ENCODE measurements around the gene GLCCI1. TPM values are rescaled to one million over a fixed set of nuclear protein-coding genes. Genes with fewer than 3 reads are reported as not detected.

The GLCCI1 gene
- total and polyA plus RNA-seq, 10 of the 15 experiments (the other 5 are each of a cell fraction or from before 2014, with no cell fraction given): 12.6 to 92.0 (median 27.6) TPM

DNA sequence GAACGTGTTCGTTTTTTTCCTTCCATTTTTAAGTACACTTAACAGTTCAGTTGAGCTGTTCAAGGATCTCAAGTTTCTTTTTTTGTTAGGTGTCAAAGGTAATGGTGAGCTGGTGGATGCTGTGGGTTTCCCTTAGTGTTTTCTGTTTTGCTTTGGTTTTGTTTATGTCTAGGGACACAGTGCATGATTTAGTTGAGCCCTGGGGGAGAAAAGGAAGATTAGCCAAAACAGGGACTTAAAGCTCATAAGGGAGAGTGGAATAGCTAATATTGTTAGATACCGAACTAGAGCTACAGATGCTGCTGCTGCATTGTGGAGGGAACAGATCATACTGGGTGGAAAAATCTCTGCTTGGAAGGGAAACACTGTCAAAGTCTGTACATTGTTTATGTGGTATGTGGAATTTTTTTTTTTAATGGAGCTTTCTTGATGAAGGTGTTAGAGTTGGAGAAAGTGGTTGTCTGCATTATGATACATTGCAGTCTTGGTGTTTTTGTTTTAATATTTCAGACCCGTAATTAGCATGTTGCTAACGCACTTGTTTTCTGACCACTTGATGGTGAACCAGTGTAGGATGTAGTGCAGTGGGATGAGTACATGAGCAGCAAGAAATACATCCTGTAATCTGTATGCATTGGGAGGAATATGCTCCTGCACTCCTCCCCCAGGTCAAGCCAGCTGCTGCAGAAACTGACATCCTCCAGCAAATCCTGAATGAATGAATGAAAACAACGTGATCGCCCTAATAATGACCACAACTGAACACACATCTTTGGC is 2.1 kb downstream of the GLCCI1 start (continued):
- TF ChIP-seq, protein P1, sequence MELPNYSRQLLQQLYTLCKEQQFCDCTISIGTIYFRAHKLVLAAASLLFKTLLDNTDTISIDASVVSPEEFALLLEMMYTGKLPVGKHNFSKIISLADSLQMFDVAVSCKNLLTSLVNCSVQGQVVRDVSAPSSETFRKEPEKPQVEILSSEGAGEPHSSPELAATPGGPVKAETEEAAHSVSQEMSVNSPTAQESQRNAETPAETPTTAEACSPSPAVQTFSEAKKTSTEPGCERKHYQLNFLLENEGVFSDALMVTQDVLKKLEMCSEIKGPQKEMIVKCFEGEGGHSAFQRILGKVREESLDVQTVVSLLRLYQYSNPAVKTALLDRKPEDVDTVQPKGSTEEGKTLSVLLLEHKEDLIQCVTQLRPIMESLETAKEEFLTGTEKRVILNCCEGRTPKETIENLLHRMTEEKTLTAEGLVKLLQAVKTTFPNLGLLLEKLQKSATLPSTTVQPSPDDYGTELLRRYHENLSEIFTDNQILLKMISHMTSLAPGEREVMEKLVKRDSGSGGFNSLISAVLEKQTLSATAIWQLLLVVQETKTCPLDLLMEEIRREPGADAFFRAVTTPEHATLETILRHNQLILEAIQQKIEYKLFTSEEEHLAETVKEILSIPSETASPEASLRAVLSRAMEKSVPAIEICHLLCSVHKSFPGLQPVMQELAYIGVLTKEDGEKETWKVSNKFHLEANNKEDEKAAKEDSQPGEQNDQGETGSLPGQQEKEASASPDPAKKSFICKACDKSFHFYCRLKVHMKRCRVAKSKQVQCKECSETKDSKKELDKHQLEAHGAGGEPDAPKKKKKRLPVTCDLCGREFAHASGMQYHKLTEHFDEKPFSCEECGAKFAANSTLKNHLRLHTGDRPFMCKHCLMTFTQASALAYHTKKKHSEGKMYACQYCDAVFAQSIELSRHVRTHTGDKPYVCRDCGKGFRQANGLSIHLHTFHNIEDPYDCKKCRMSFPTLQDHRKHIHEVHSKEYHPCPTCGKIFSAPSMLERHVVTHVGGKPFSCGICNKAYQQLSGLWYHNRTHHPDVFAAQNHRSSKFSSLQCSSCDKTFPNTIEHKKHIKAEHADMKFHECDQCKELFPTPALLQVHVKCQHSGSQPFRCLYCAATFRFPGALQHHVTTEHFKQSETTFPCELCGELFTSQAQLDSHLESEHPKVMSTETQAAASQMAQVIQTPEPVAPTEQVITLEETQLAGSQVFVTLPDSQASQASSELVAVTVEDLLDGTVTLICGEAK (IDR thresholded peaks at IDR 0.05; ENCODE audit: borderline replicate concordance): no peak
- TF ChIP-seq, protein P2, sequence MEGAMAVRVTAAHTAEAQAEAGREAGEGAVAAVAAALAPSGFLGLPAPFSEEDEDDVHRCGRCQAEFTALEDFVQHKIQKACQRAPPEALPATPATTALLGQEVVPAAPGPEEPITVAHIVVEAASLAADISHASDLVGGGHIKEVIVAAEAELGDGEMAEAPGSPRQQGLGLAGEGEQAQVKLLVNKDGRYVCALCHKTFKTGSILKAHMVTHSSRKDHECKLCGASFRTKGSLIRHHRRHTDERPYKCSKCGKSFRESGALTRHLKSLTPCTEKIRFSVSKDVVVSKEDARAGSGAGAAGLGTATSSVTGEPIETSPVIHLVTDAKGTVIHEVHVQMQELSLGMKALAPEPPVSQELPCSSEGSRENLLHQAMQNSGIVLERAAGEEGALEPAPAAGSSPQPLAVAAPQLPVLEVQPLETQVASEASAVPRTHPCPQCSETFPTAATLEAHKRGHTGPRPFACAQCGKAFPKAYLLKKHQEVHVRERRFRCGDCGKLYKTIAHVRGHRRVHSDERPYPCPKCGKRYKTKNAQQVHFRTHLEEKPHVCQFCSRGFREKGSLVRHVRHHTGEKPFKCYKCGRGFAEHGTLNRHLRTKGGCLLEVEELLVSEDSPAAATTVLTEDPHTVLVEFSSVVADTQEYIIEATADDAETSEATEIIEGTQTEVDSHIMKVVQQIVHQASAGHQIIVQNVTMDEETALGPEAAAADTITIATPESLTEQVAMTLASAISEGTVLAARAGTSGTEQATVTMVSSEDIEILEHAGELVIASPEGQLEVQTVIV (IDR thresholded peaks at IDR 0.05; ENCODE audit: borderline replicate concordance, partially characterized antibody): no peak
- no peak for TF ChIP-seq TCF3 (IDR thresholded peaks at IDR 0.05; ENCODE audit: borderline replicate concordance, insufficient read depth, low read depth, low read length)
